Measurements from ENCODE around the gene CAMTA1.

Gene CAMTA1

GRCh38 chr1:7508052-7508933 is 723.0 kb downstream of the CAMTA1 start:
- no peak for TF ChIP-seq CTCF (IDR thresholded peaks at IDR 0.05; ENCODE audit: borderline replicate concordance, insufficient read depth, low read depth, low read length)
- no peak overlapping the region for H3K4me3 ChIP-seq (ENCODE audit: low read depth, low read length)

GRCh38 chr1:7508934-7509519 is 723.8 kb downstream of the CAMTA1 start:
- no peak for TF ChIP-seq CTCF (IDR thresholded peaks at IDR 0.05; ENCODE audit: borderline replicate concordance, insufficient read depth, low read depth, low read length)
- no peak overlapping the region for H3K4me3 ChIP-seq (ENCODE audit: low read depth, low read length)

- TF ChIP-seq CTCF (IDR thresholded peaks at IDR 0.05; ENCODE audit: borderline replicate concordance, insufficient read depth, low read depth, low read length): no peak
These were observed 724.3 kb downstream of the CAMTA1 start for GRCh38 chr1:7509598-7509997.

GRCh38 chr1:7510389-7510931 is 725.2 kb downstream of the CAMTA1 start:
- H3K4me3 ChIP-seq (ENCODE audit: low read depth, low read length): no peak overlapping the region
- TF ChIP-seq CTCF (IDR thresholded peaks at IDR 0.05; ENCODE audit: borderline replicate concordance, insufficient read depth, low read depth, low read length): no peak

More at GRCh38 chr1:7509598-7509997, 724.3 kb downstream of the CAMTA1 start:
- H3K4me3 ChIP-seq (ENCODE audit: low read depth, low read length): no peak overlapping the region

- TF ChIP-seq CTCF (IDR thresholded peaks at IDR 0.05; ENCODE audit: borderline replicate concordance, insufficient read depth, low read depth, low read length): no peak
- no peak overlapping the region for H3K4me3 ChIP-seq (ENCODE audit: low read depth, low read length)
These were observed 726.1 kb downstream of the CAMTA1 start for GRCh38 chr1:7511381-7511780.

GRCh38 chr1:7513081-7513480 is 727.8 kb downstream of the CAMTA1 start:
- TF ChIP-seq CTCF (IDR thresholded peaks at IDR 0.05; ENCODE audit: borderline replicate concordance, insufficient read depth, low read depth, low read length): no peak
- no peak overlapping the region for H3K4me3 ChIP-seq (ENCODE audit: low read depth, low read length)
